Measurements from ENCODE around the gene NFS1.

DNA sequence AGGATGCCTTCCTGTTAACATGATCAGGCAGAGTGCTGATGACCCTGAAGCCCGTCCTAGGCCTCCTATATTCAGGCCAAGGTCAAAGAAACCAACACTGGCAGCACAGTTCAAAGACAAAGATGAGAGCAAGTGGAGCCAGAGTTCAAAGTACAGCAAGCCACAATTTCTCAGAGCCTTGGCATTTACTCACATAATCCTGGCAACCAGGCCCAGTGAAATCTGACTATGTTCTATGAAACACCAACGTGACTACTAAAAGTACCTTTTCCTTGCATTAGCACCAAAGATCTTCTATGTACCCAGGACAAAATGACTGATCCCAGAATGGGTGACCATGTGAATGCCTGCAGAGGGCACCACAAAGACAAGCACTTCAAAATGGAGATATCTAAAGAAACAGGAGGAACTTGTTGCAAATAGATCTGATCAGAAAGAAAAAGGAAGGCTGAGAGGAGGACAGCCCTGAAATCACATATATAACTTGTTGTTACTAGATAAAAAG, 3.9 kb downstream of the NFS1 start:
- TF ChIP-seq, protein P1, sequence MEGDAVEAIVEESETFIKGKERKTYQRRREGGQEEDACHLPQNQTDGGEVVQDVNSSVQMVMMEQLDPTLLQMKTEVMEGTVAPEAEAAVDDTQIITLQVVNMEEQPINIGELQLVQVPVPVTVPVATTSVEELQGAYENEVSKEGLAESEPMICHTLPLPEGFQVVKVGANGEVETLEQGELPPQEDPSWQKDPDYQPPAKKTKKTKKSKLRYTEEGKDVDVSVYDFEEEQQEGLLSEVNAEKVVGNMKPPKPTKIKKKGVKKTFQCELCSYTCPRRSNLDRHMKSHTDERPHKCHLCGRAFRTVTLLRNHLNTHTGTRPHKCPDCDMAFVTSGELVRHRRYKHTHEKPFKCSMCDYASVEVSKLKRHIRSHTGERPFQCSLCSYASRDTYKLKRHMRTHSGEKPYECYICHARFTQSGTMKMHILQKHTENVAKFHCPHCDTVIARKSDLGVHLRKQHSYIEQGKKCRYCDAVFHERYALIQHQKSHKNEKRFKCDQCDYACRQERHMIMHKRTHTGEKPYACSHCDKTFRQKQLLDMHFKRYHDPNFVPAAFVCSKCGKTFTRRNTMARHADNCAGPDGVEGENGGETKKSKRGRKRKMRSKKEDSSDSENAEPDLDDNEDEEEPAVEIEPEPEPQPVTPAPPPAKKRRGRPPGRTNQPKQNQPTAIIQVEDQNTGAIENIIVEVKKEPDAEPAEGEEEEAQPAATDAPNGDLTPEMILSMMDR (IDR thresholded peaks at IDR 0.05; ENCODE audit: borderline replicate concordance, extremely low read depth, low read length, poor library complexity, severe bottlenecking): peak; percentile 10
- TF ChIP-seq EZH2 (IDR thresholded peaks at IDR 0.05; ENCODE audit: borderline replicate concordance, low read depth, low read length, severe bottlenecking): no peak

Data from DND-41 (cell line).